ENCODE results near the gene STEAP3.

The STEAP3 gene

GRCh38 chr2:119304847-119305246 lies 81.2 kb downstream of the STEAP3 start:
- DNase-seq, result no peak

GRCh38 chr2:119305497-119306195 lies 82.0 kb downstream of the STEAP3 start:
- DNase-seq, result no peak

DNA sequence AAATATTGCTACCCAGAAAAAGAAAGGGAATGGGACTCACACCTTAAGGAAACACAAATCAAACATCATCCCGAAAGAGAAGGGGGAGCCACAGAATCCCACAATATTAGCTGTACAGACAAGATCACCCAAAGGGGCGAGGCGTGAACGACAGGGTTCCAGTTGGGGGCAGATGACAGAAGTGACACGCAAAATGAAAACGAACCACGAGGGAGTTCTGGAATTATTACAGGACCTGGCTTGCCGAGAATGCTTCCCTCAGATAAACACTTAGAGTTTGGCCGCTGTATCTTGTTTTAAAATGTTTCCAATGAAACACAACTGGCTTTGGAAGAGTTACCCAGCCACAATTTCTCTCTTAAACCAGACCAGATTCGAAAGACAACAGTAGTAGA lies 82.6 kb downstream of the STEAP3 start:
- no peak for DNase-seq

DNA sequence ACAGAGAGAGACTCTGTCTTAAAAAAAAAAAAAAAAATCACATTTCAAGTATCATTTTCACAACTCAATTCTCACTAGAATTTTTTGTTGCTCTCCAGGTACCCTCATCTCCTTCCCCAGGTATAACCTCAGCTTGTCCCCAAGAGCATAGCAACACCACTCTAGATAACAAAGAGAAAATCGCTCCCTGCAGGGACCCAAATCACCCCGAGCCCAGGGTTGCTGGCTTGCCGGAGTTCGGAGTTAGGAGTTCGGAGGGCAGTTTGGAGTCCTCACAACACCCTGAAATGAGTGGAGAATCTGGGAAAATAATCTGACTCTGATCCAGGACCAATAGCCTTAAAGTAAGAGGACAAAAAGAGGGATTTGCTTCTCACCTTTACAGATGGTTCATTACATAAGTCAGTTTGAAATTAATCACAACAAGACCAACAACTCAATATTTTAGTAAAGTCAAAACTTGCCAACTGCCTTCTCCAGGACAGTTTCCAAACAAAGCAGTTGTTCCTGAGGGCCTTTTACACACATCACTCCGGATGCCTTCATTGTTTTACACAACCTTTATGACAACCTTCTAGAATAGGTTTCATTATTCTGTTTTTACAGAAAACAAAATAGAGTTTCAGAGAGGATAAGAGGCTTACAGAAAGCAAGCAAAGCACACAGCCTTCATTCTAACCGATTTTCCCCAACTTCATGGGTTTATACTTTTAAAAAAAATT lies 83.9 kb downstream of the STEAP3 start:
- no peak for DNase-seq

GRCh38 chr2:119308793-119309330 lies 85.2 kb downstream of the STEAP3 start:
- no peak for DNase-seq

GRCh38 chr2:119311371-119311770 lies 87.7 kb downstream of the STEAP3 start:
- DNase-seq, result no peak

DNA sequence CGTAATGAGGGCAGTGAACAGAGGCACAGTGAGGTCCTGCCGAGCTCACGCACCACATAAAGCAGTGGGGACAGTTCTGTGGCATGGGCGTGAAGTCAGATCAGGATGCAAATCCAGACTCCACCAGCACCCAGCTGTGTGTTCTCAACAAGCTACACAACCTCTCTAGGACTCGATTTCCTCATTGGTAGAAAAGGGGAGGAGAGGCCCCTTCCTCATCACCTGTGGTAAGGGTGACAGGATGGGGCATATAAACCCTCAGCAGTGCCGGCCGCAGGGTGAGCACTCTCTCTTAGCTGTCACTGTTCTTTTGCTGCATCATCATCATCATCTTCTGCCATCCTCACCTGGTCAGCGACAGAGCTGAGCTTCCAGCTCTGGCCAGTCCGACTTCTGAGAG lies 88.2 kb downstream of the STEAP3 start:
- no peak for DNase-seq
